ENCODE measurements around the gene SEPTIN8.

The SEPTIN8 gene

DNA sequence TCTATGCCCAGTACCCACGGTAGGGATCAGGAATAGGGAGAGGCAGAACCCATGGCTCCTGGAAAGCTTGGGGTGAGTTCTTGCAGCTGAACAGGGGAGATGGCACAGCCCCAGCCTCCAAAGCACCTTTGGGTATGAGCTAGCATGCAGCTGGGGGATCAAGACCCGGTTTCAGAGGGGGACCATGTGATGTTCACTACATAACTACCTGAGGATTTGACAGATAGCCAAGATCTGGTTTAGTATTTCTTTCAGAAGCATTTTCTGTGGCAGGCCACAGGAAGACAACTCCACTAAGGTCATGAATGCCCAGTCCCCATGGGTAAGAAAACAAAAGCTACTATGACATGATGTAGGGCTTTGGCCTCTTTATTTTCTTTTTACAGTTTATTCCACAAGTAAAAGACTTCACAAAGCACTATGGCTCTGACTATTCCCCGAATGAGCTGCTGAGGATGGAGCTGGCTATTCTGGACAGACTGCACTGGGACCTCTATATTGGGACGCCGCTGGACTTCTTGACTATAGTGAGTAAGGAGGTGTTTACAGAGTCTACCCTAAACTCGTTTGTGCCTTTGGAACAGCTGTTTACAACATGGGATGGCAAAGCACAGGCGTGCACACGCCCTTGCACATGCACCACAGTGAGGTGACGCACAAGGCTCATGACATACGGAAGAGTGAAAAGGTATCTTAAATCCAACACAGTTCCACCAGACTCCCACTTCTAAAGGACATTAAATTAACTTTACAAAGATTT, 26.4 kb downstream of the SEPTIN8 start:
- DNase-seq (ENCODE audit: low read depth in 2 of 3, low spot score in 2 of 3) = no peak

DNA sequence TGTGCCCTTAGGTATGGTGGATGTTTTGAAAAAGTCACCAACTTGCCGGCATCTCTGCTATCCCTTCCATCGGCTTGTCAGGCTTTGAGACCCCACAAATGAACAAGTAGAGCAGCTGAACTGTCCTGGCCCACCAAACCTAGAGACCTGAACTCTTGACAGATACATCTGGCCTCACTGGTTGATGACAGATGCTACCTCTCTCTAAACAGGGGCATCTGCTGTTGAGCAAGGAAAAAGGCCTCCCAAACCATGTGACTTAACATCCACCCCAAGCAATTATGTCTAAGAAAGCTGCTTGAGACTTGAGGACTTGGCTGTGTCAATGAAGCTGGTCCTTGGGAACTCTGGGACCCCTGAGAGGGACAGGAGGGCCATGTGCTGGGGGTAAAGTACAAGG, 27.5 kb downstream of the SEPTIN8 start:
- no peak for DNase-seq (ENCODE audit: low read depth in 2 of 3, low spot score in 2 of 3)

DNA sequence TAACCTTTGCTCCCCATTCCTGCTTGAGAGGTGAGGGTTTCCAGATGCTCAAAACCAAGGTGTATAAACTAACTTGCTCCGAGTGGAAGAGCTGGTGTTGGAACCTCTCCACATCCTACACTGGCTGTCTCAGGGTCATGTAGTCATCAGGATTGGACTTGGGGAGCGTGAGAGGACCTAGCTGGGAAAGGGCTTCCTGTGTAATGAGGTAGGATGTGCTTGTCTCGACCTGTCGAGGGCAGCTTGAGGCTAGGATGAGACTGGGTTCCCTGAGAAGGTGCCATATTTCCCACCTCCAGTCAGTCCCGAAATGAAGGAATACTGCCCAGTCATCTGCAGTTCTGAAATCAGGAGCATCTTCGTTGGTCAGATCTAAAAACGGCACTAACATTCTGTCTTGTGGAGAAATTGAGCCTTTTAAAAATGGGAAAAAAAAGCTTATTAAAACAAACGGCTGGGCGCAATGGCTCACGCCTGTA, 28.5 kb downstream of the SEPTIN8 start:
- no peak for DNase-seq (ENCODE audit: low read depth in 2 of 3, low spot score in 2 of 3)

DNA sequence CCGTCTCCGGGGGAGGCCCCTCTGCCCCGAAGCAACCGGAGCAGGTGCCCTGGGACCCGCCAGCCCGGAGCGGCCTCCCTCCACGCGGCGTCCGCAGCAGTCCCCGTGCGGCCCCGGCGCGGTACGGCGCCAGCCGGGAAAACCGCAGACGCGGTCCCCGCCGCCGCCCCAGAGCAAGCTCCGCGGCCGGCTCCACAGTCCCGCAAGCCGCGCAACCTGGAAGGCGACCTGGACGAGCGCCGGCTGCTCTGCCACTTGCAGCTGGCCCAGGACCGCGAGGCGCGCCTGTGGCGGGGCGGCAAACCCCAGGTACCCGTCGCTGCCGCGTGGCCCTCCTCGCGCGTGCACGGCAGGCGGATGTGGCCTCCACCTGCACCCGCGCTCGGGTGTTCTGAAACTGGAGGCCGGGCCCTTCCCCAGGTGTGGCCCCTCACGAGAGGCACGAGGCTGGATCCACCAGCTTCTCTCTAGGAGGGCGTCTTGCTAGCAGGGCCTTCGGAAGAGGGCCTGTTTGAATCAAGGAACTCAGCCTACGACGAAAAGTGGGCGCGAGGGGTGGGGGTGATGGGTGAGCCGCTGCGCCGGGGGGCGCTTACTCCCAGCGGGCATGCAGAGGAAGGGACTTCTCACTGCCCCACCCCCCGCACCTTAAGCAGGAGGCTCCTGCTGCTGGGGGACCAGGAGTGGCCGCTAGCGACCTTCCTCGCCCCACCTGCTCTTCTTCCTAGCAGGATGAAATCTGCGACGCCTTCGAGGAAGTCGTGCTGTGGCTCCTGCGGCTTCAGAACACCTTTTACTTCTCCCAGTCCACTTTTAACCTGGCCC, 29.2 kb downstream of the SEPTIN8 start:
- peak in 1 of 3 experiments; percentile 18 for DNase-seq (ENCODE audit: low read depth in 2 of 3, low spot score in 2 of 3)

DNA sequence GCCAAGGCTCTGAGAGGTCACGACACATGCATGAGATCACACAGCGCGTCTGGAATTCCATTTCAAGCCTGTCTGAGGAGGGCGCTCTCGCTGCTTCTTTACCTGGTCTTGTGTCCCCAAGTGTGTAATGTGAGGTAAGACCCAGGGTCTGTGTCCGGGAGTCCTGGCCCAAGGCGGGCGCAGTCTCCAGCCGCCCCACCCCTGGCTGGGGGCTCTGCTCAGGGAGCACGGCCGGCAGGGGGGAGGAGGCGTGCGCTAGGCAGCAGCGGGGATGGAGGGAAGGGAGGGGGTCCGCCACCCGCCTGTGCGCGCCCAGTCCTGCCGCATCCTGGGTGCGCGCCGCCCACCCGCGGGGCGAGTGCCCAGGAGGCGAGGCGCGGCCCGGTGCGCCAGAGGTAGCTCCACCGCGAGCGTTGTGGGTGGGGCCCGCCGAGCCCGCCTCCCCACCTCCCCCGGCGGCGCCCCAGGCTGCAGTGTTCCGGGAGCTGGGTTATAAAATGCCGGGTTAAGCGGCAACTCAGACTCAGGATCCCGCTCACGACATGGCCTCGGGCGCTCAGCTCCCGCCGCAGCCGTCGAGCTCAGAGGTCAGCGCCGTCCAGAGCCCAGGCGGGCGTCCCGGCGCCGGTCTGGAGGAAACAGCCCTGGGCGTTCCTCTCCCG, 30.0 kb downstream of the SEPTIN8 start, which contains the start of gene CCNI2:
CCNI2 (plus strand) TSS at position 473 of the 662 bp plus-strand sequence; CDS start at position 543, 70 bp downstream.
- peak in 1 of 3 experiments; percentile 23 for DNase-seq (ENCODE audit: low read depth in 2 of 3, low spot score in 2 of 3)

DNA sequence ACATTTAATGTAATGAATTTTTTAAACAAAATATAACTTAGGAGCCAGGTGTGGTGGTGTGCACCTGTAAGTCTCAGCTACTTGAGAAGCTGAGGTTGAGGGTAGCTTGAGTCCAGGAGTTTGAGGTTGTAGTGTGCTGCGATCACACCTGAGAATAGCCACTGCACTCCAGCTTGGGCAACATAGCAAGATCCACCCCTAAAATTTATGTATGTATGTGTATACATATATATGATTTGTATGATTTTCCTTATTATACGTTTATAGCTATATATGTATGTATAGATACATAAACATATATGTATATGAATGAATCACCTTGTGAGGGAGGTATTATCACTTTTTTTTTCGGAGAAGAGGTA, 30.5 kb downstream of the SEPTIN8 start:
- no peak for DNase-seq (ENCODE audit: low read depth in 2 of 3, low spot score in 2 of 3)

DNA sequence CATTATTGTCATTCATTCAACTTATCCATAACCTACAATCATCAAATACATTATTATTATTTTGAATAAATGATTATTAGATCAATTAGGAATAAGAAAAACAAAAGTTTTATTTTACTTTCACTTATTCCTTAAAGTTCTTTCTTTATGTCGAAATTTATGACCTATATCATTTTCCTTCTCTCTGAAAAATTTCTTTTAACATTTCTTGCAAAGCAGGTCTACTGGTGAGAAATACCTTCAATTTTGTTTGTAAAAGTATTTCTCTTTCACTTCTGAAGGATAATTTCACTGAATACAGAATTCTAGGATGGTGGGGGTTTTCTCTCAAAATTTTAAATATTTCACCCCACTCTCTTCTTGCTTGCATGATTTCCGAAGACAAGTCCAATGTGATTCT, 32.4 kb downstream of the SEPTIN8 start:
- DNase-seq (ENCODE audit: low read depth in 2 of 3, low spot score in 2 of 3) = no peak

DNA sequence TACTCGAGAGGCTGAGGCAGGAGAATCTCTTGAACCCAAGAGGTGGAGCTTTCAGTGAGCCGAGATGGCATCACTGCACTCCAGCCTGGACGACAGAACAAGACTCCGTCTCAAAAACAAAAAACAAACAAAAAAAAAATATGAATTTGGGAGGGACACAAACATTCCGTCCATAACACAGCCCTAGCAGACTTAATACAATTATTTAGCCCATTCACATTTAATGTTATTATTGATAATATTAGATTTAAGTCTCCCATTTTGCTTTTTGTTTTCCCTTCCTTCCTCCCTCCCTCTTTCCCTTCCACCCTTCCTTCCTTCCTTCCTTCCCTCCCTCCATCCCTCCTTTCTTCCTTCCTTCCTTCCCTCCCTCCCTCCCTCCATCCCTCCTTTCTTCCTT, 34.4 kb downstream of the SEPTIN8 start:
- no peak for DNase-seq (ENCODE audit: low read depth in 2 of 3, low spot score in 2 of 3)

DNA sequence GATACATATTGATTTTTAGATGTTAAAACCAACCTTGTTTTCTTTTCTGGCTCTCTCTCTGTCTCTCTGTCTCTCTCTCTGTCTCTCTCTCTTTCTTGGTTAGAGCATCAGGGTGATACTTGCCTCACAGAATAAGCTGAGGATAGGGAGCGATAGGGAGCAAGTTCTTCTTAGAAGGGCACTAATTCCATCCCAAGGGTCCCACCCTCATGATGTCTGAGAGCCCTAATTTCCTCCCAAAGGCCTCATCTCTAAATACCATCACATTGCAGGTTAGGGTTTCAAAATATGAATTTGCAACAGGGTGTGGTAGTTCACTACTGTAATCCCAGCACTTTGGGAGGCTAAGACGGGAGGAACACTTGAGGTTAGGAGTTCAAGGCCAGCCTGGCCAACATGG, 34.9 kb downstream of the SEPTIN8 start:
- DNase-seq (ENCODE audit: low read depth in 2 of 3, low spot score in 2 of 3) = no peak

DNA sequence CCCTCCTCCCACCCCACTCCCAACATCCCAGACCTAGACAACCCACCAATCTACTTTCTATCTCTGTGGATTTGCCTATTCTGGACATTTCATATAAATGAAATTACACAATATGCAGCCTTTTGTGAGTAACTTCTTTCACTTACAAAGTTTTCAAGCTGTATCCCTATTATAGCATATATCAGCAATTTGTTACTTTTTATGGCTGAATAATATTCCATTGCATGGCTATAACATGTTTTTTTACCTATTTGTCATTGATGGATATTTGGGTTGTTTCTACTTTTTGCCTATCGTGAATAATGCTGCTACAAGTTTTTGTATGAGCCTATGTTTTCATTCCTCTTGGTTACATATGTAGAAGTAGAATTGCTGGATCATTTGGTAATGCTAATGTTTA, 37.8 kb downstream of the SEPTIN8 start:
- DNase-seq (ENCODE audit: low read depth in 2 of 3, low spot score in 2 of 3) = no peak

DNA sequence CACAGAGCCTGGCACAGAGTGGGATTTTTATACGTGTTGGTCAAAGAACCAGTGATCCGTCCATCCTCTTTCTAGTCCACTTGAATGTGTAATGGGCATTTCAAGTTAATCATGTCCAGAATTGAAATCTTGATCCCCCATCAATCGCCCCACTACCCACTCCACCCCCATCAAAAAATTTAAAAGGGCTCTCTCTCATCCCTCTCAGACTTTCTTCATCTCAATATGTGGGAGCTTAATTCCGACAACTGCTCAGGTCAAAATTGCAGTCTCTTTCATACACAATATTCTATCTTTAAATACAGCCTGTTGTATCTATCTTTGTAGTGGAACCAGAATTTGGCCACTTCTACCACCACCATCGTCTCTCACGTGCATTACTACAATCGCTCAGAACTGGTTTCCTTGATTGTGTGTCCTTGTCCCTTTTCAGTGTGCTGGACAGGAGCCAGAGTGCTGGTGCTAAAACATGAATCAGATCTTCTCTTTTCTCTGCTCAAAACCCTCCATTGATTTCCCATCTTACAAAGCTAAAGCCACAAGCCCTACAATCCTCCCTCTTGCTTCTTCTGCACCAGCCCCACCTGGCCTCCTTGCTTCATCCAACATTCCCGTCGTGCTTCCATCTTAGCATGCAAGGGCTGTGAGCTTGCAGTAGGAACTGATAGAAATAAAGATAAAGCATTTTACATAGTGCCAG, 38.9 kb downstream of the SEPTIN8 start:
- no peak for DNase-seq (ENCODE audit: low read depth in 2 of 3, low spot score in 2 of 3)

DNA sequence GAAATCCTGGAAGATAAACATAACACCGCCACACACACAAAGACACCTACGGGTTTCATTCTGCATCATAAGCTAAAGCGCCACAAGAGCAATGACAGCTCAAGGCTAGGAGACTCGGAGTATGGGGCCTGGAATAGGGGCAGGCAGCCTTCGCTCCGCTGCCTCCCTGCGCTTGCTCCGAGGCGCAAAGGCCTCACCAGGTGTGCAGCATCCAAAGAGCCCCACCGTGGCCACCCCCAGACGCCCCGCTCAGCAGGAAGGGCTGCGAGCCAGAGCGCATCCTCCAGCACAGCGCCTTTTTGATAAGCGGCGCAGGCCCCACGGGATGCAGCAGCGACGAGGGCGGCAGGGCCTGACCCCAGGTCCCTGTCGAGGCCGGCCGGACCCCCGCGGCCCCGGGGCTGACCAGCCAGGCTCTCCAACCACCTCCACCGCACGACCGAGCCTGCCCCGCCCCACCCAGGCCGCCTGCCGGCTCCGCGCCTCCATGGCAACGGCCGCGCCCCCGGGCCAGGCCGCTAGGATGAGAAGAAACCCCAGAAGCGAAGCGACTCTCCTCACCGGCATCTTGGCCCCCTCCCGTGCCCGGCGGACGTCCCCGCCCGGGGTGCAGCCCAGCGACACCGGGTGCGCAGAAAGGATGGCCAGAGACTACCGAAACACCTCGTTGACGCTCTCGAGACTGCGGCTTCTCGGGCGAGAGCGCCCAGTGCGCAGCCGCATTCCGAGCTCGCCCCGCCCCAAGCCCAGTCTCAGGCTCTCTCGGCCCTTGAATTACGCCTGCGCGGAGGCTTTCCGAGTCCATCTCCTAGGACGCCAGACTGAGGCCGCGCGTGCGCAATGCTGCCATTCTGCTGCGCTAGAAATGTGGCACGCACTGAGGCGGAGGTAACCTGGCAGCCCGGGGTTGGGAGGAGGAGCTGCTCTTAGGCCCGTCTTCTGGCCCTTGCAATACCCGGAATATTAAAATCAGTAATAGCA, 39.9 kb downstream of the SEPTIN8 start, which contains the start of gene KIF3A:
KIF3A (minus strand) TSS at position 694 of the 981 bp plus-strand sequence; CDS start at position 567, 127 bp downstream.
- DNase-seq (ENCODE audit: low read depth in 2 of 3, low spot score in 2 of 3) = peak; percentile 96 to 98 (median 96)

DNA sequence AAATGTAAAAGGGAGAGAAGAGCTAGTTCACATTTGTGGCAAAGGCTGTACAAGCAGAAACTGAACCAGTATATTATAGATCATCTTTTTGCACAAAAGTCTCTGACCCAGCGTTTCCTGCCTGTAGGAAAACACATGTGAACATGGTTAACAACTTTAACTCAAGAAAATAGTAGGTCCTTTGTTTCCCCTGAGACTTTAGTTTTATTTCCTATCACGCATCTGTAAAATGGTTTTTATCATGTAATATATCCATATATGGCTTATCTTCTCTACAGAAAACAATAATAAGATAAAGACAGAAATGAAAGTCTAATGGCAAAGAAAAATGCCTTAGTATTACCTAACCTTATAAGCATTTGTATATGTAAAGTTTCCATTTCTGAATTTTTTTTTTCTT, 42.4 kb downstream of the SEPTIN8 start:
- no peak for DNase-seq (ENCODE audit: low read depth in 2 of 3, low spot score in 2 of 3)

DNA sequence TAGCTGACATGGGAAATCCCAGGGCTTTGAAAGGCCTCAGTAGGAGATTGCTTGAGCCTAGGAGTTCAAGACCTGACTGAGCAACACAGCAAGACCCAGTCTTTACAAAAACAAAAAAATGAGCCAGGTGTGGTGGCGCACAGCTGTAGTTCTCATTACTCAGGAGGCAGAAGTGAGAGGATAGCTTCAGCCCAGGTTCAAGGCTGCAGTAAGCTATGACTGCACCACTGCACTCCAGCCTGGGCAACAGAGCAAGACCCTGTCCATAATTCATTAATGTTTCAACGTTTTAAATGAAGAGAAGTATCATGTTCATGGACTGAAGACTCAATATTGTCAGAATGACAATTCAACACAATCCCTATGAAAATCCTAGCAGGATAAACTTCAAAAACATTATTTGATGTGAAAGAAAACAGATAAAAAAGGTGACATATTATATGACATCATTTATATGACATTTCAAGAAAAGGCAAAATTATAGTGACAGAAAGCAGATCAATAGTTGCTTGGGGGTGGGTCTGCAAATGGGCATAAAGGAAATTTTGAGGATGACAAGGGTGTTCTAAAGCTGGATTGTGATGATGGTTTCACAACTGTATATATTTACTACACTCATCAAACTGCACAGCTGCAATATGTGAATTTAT, 43.4 kb downstream of the SEPTIN8 start:
- no peak for DNase-seq (ENCODE audit: low read depth in 2 of 3, low spot score in 2 of 3)

DNA sequence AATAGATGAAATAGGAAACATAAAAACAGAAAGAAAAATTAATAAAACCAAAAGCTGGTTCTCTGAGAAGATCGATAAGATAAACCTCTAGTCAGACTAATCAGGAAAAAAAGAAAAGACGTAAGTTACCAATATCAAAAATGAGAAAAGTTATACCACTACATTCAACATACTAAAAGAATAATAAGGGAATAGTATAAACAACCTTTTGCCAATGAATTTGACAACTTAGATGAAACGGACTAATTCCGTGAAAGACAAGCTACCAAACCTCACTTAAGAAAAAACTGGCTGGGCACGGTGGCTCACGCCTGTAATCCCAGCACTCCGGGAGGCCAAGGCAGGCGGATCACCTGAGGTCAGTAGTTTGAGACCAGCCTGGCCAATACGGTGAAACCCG, 47.1 kb downstream of the SEPTIN8 start:
- no peak for DNase-seq (ENCODE audit: low read depth in 2 of 3, low spot score in 2 of 3)

DNA sequence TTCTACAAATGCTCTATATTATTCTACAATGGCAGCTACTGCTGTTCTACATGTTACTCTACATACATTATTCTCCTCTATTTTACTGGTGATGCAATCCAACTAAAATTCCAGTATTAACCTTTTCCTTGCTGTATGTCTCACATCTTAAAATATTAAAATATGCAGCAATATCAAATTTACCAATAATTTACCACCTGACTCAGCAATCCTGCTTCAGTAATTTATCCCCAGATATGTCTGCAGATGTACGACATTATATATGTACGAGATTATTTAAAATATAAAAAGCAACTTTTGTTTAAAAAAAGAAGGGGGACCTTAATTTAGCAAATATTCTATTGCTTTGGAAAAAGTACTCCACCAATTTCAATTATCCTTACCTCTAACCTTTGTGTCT, 51.3 kb downstream of the SEPTIN8 start:
- DNase-seq (ENCODE audit: low read depth in 2 of 3, low spot score in 2 of 3) = no peak

DNA sequence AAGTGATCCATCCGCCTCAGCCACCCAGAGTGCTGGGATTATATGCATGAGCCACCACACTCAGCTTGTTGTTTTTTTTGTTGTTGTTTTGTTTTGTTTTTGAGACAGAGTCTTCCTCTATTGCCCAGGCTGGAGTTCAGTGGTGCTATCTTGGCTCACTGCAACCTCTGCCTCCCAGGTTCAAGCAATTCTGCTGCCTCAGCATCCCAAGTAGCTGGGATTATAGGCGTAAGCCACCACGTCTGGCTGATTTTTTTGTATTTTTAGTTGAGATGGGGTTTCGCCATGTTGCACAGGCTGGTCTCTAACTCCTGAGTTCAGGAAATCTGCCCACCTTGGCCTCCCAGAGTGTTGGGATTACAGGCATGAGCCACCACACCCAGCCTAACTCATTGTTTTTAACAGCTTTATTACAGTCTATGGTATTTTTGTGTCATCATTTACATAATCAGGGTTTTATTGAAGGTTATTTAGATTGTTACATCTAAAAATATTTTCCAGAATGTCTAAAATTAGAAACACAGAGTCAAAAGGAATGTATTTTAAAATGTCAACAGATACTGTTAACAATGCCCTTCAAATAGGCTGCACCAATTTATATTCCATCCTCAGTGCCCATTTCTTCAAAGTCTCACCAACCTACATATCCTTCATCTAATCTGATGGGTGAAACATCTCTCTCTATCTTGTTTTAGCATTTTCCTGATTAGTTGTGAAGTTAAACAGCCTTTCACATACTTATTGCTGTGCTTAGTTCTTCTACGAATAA, 58.3 kb downstream of the SEPTIN8 start:
- no peak for DNase-seq (ENCODE audit: low read depth in 2 of 3, low spot score in 2 of 3)

DNA sequence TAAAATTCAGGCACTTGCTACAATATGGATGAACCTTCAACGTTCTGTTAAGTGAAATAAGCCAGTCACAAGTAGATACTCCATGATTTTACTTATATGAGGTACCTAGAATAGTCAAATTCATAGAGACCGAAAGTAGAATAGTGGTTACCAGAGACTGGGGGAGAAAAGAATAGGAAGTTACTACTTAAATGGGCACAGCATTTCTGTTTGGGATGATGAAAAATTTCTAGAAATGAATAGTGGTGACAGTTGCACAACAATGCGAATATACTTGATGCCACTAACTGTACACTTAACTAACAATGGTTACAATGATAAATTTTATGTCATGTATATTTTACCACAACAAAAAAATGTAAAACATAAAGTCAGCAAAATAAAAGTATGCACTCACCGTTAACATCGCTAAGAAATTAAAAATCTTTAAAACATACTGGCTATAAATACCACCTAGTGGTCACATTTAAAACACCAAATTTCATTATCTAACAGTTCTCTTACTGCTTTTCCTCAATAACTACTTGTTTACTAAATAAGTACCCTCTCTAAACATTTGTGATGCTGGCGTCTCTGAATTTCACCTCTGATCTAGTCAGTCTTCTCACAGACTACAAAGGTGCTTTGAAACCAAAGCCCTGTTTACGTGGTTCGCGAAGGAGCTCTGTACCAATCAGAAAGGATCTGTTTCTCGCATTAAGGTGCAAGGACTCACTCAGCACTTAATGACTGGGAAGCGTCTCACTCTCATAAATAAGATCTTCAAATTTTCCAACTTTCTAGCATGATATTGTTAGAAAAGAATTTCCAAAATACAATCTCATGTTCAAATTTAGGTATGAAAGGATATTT, 62.4 kb downstream of the SEPTIN8 start:
- no peak for DNase-seq (ENCODE audit: low read depth in 2 of 3, low spot score in 2 of 3)
